Medulla oblongata (tissue), 1 donor: ENCODE measurements around the gene DAND5.
"Not testable (repeated sequence)": the region's sequence is repeated elsewhere in the genome, so short reads cannot be mapped to it uniquely, and the experiment has no call there.

Source experiments
- DNase-seq: peaks from one replicate; pipeline ENCODE4 v3.0.0-alpha.2; 2015; ENCODE audit errors: extremely low spot score

Gene DAND5

DNA sequence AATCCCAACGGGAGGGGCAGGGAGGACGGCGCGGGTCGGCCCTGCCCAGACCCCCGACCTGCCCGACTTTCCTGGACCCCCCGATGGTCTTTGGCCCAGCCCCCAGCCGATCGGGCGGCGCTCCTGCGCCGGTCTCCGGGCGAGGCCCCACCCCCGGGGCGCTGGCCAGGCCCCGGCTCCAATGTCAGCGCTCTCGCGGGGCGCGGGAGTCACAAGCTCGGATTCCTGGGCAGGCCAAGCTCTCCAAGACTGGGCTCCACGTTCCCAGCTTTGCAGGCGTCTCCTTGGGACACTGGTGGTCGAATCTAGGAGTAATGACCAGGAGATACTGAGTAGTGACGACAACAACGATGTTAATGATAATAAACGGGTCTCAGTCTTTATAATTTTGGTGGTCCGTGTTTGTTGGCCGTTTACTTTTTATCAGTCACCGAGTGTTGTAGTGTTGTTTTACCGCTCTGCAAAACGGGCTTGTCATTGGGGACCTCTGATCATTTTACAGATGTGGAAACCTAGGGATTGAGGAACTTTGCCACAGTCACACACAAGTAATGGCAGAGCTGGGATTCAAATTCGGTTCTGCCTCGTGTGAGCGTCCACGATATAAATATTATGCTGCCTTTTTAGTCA, 23.2 kb upstream of the DAND5 start:
- DNase-seq, result peak; percentile 47

DNA sequence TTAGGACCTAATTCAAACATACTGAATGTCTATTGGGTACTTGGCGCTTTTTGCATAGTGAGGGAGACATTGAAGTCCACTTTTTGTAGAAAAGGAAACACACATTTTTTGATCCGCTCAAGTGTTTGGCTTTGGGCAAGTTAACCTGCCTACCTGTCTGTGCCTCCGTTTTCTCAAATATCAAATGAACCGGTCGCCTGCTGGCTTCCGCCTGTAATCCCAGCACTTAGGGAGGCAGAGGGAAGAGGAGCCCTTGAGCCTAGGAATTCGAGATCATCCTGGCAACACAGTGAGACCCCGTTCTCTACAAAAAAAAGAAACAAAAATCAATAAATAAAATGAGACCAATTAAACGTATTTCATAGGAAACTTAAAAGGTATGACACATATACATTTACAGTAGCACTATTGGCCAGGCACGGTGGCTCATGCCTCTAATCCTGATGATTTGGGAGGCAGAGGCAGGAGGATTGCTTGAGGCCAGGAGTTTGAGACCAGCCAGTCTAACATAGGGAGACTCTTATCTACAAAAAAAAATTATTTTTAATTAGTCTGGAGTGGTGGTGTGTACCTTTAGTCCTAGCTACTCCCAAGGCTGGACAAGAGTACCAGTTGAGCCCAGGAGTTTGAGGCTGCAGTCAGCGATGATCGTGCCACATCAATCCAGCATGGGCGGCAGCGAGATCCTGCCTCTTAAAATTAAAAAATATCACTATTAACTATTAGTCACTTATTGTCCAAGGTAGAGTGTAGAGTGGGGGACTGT, 22.5 kb upstream of the DAND5 start:
- no peak for DNase-seq

DNA sequence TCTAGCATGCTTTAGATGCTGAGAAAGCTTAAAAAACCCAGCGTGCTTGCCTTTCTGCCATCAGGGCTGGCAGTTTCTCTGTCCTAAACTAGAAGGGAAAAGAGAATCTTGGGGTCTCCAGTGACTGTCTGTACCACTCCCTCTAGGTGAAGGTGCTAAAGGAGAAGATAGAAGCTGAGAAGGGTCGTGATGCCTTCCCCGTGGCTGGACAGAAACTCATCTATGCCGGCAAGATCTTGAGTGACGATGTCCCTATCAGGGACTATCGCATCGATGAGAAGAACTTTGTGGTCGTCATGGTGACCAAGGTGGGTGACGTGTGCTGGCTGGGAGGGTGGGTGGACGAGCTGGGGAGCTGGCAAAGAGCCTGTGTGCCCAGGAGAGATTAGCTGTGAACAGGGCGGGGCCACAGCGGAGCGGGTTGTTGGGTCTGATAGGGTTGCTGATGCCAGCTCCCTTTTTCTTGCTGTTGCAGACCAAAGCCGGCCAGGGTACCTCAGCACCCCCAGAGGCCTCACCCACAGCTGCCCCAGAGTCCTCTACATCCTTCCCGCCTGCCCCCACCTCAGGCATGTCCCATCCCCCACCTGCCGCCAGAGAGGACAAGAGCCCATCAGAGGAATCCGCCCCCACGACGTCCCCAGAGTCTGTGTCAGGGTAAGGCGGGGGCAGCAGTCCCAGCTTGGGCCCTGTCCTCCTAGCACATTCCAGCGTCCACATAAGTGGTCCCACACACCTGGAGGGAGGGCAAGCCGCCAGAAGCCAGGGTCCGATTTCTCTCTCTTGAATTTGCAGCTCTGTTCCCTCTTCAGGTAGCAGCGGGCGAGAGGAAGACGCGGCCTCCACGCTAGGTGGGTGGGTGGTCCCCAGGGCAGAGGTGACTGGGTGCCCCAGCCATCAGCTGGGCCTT, 21.4 kb upstream of the DAND5 start:
- DNase-seq, result no peak

DNA sequence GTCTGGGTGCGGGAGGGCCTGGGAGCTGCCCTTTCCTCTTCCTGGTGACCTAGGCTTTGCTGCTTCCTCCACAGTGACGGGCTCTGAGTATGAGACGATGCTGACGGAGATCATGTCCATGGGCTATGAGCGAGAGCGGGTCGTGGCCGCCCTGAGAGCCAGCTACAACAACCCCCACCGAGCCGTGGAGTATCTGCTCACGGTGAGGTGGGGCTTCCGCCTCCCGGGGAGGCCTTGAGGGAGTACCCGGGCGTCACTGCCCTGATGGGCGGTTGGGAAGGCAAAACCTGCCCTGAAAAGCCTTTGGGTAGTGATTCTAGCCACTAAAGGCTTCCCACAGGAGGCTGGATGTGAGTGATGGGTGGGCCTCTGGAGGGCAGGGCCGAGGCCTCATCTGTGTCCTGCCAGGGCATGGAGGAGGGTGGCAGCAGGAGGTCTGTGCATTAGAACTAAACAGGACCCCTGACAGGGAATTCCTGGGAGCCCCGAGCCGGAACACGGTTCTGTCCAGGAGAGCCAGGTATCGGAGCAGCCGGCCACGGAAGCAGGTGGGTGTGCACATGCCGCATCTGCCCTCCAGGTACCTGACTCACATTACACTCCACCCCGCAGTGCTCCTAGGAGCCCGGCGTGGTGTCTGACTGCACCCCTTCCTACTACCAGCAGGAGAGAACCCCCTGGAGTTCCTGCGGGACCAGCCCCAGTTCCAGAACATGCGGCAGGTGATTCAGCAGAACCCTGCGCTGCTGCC, 20.6 kb upstream of the DAND5 start:
- DNase-seq, result no peak

DNA sequence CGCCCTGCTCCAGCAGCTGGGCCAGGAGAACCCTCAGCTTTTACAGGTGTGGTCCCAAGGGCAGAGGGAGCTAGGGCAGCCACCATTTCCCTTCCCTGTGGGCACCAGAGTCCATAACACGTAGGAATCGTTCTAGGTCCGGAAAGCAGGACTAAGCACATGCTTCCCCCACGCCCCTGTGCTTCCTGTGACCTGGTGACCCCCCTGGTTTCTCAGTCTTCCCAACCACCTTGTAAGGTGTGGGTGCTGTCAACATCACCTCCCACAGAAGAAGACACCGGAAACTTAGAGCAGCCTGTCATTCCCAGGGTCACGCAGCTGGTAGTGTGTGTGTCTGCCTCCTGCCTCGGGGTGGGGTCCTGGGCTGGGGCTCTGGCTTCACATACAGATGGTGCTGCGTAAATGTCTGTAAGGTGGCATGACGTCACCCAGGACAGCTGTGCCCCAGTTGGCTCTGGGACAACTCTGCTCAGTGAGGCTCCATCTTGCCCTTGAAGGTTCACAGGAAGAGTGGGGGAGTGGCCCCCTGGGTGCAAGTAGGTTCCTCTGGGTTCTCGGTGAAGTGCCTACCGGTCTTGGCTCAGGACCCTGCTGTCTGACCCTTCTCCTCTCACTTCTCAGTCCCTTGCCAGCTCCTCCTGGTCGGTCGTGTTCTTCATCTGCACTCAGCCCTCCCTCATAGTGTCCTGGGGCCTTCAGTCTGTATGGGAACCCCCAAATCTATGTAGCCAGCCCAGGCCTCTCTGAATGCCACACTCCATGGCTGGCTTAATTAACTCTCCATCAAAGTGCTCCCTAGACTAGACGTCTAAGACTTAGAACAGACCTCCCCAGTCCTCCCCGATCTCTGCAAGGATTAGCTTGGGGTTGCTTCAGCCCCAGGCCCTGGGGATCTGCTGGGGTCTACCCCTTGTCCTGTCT, 19.8 kb upstream of the DAND5 start:
- DNase-seq, result no peak

DNA sequence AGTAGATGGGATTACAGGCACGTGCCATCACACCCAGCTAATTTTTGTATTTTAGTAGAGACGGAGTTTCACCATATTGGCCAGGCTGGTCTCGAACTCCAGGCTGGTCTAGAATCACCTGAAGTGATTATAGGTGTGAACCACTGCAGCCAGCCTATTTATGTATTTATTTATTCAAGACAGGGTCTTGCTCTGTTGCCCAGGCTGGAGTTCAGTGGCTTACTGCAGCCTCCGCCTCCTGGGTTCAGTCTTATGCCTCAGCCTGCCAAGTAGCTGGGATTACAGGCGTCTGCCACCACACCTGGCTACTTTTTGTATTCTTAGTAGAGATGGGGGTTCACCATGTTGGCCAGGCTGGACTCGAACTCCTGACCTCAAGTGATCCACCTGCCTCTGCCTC, 17.3 kb upstream of the DAND5 start:
- not testable (repeated sequence) for DNase-seq

DNA sequence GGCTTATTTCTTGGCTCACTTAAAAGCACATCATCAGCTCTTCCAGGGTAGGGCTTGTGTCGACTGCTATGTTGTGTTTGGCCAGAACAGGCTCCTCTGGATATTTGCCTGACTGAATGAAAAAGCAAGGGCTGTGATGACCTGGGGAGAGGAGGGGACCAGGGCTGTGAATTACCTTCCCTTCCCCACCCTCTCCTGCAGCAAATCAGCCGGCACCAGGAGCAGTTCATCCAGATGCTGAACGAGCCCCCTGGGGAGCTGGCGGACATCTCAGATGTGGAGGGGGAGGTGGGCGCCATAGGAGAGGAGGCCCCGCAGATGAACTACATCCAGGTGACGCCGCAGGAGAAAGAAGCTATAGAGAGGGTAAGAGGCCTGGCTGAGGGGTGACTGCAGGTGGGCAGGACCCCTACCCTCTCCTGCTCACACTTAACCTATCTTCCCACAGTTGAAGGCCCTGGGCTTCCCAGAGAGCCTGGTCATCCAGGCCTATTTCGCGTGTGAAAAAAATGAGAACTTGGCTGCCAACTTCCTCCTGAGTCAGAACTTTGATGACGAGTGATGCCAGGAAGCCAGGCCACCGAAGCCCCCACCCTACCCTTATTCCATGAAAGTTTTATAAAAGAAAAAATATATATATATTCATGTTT, 16.8 kb upstream of the DAND5 start:
- no peak for DNase-seq

DNA sequence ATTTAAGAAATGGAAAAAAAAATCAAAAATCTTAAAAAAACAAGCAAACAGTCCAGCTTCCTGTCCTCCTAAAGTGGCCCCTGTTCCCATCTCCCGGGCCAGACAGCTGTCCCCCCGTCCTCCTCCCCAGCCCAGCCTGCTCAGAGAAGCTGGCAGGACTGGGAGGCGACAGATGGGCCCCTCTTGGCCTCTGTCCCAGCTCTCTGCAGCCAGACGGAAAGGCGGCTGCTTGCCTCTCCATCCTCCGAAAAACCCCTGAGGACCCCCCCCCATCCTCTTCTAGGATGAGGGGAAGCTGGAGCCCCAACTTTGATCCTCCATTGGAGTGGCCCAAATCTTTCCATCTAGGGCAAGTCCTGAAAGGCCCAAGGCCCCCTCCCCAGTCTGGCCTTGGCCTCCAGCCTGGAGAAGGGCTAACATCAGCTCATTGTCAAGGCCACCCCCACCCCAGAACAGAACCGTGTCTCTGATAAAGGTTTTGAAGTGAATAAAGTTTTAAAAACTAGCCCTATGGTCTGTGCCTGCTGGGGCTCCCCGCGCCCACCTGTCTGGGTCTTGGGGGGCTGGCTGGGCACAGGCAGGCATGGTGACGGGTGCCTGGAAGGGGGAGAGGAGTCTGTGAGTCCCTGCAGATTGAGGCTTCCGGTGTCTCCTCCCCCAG, 16.1 kb upstream of the DAND5 start:
- DNase-seq, result peak; percentile 55

DNA sequence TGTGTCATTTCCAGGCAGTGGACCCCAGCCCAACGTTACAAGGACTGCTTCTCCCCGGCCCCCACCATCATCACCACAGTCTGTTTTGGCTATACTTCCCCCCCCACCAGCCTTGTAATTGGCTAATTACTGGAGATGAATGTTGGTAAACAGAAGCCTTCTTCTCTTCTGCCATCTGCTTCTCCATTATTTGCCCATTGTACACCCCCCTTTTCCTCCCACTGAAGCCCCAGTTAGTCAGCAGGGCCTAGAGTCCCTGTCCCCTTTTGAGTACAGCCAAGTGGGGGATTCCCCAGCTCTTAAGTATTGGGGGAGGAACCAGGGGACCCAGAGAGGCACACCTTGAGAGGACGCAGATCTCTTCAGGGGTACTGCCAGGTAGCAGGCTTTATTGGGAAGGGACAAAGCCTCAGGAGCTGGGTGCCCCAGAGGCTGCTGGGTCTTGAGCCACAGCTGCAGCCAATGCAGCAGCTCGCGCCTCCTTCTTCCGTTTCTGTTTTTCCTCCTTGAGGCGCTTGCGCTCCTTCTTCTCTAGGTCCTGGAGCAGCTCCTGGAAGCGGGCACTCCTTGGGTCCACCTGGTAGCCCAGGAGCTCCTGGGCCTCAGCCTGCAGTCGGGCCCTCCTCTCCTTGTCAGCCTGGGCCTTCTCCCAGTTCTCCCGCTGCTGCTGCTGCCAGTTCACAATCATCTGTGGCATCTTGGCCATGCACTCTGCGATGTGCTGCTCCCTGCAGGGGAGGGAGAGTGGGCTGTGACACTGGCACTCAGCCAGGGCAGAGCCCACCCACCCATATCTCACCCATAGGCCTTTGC, 15.4 kb upstream of the DAND5 start:
- DNase-seq, result no peak

DNA sequence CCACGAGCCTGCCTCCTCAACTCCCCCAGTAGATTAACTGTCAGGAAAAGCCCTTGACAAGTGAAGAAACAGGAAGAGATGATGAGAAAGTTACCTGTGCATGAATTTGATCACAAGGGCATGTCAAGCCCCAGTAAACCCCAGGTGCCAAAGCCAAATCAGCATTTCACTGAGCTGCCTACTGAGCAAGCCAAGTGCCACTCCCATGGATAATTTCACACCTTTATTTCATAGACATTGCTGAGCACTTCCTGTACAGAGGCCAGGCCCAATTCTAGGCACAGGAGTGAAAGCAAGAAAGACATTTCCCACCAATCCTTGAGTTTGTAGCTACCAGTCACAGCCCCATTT, 14.8 kb upstream of the DAND5 start:
- DNase-seq, result no peak

DNA sequence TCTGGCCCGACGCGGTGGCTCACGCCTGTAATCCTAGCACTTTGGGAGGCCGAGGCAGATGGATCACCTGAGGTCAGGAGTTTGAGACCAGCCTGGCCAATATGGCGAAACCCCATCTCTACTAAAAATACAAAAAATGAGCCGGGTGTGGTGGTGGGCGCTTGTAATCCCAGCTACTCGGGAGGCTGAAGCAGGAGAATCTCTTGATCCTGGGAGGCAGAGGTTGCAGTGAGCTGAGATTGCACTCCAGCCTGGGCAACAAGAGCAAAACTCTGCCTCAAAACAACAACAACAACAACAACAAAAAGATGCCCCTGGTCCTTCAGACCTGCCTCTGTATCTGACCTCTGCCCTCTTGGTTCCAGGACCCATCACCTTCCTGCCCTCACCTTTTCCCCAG, 13.8 kb upstream of the DAND5 start:
- DNase-seq, result not testable (repeated sequence)

DNA sequence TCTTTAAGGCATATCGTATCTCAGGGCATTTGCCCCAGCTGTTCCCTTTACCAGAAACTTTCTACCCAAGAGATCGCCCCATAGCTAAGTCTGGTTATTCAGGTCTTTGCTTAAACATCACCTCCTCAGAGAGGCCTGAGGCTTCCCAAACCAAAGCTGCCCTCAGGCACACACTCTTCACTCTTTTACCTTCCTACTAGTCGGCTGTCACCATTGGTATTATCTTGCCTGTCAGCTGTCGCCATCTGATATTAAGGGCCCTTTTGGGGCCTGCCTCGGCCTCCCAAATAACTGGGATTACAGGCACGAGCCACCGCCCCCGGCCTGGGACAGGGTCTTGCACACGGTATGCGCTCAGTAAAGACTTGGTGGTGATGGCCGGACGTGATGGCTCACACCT, 13.4 kb upstream of the DAND5 start:
- DNase-seq, result no peak

DNA sequence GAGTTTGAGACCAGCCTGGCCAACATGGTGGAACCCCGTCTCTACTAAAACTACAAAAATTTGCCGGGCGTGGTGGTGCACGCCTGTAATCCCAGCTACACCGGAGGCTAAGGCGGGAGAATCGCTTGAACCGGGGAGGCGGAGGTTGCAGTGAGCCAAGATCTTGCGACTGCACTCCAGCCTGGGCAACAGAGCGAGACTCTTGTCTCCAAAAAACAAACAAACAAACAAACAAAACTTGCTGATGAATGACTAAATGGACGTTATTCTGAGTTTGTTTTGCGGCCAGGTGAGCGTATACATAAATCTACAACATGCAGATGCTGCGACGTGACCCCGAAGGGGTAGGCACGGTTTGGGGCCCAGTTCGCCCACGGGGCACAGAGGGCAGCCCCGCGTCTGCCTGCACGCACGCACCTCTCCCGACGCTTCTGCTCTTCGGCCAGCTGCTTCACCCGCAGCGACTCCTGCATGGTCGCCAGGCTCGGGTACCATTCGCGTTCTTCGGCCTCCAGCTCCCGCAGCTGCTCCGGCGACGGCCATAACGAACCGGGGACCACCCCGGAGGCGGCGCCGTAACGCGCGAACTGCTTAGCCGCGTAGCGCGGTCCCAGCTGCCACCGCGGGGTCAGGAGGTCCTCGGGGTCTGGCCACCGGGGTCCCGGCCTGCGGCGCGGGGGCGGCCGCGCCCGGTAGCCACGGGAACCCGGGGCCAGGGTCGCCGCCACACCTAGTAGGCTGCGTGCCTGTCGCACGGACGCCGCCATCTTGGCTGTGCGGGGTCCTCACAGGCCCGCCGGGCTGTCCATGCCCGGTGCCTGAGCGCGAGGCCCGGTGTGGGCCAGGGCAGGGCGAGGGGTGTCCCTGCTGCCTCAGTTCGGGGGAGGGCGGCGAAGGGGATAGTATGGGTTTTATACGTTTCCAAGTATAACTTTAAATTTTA, 12.7 kb upstream of the DAND5 start, which contains the start of gene GADD45GIP1:
Gene GADD45GIP1, minus strand, starts transcription at position 778 of the 943 bp plus-strand sequence. Its CDS starts 11 bp downstream, at position 767.
- DNase-seq, result peak; percentile 65

DNA sequence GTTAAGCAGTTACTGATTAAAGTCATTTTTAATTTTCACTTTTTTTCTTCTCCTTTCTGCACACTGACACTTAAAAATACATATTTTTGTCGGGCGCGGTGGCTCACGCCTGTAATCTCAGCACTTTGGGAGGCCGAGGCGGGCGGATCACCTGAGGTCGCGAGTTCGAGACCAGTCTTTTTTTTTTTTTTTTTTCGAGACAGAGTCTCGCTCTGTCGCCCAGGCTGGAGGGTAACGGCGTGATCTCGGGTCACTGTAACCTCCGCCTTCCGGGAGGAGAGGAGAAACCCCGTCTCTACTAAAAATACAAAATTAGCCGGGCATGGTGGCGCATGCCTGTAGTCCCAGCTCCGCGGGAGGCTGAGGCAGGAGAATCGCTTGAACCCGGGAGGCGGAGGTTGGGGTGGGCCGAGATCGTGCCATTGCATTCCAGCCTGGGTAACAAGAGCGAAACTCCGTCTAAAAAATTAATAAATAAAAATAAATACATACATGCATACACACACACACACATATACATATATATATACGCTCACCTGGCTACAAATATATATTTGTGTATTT, 11.9 kb upstream of the DAND5 start:
- not testable (repeated sequence) for DNase-seq

DNA sequence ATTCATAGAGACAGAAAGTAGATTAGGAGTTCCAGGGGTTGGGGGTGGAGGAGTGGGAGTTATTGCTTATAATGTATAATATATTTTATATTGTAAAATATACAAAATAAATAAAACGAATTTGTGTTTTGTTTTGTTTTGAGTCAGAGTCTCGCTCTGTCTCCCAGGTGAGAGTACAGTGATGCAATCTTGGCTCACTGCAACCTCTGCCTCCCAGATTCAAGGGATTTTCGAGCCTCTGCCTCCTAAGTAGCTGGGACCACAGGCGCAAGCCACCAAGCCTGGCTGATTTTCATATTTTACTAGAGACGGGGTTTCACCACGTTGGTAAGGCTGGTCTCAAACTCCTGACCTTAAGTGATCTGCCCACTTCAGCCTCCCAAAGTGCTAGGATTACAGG, 9.9 kb upstream of the DAND5 start:
- DNase-seq, result no peak

DNA sequence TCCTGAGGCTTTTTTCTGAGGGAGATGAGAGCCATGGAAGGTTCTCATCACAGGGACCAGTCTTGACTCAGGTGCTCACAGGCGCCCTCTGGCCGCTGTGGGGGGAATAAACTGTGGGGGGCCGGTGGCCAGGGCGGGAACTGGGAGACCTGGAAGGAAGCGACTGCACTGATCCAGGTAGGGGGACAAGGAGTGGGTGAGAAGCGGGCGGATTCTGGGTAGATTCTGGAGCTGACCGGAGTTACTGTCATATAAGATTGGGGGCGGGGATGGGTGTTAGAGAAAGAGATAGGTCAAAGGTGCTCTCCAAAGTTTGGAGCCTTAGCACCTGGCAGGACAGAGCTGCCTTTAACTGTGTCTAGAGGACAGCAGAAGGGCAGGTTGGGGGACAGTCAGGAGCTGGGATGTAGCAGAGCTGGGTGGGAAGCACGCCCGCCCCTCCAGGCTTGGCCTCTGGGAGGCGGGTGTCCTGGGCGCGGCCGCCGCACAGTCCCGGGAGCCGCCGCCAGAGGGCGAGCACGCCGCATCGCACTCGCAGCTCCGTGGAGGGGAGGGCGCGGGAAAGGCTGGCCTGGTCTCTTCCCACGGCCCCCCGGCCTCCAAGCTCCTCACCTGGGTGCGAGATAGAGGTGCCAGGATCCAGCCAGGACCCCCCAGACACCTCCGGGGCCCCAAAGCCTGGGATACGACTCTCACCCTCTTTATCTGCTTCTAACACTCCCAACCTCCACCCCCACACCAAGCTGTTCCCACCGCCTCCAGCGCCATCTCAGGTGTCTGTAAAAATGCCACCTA, 4.2 kb upstream of the DAND5 start:
- peak; percentile 83 for DNase-seq

DNA sequence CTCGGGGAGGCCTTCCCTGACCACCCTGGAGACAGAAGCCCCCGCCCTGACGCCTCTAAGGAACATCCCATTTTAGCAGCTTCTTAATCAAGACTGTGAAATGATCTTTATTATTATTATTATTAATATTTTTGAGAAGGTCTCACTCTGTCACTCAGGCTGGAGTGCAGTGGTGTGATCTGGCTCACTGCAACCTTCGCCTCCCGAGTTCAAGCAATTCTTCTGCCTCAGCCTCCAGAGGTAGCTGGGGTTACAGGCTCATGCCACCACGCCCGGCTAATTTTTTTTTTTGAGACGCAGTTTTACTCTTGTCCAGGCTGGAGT, 3.6 kb upstream of the DAND5 start:
- DNase-seq, result no peak
